ENCODE results near the gene CDK9.

Gene CDK9

GRCh38 chr9:127769929-127770582 is 15.8 kb upstream of the CDK9 start:
- TF ChIP-seq GATA1 (IDR thresholded peaks at IDR 0.05; ENCODE audit: low read depth, low read length) (no peak), POLR2A (IDR thresholded peaks at IDR 0.05; ENCODE audit: low read length) (no peak)
- DNase-seq, result no peak

DNA sequence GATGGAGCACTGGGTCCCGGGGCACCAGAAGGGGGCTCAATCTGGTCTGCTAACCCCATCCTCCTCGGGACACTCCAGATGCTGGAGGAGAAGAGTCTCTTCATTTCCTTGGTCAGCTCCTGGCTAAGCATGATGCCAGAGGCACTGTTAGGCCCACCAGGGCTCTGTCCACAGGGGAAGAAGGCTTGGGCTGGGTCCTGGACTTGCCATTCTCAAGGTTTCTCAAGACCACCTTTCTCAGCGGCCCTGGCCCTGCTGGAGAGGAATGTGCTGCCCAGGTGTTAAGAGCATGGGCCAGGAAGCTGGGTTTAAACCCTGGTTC is 15.3 kb upstream of the CDK9 start:
- TF ChIP-seq GATA1 (IDR thresholded peaks at IDR 0.05; ENCODE audit: low read depth, low read length) (no peak), POLR2A (IDR thresholded peaks at IDR 0.05; ENCODE audit: low read length) (no peak)
- no peak for DNase-seq

GRCh38 chr9:127770905-127771569 is 14.8 kb upstream of the CDK9 start:
- TF ChIP-seq POLR2A (IDR thresholded peaks at IDR 0.05; ENCODE audit: low read length) (no peak), GATA1 (IDR thresholded peaks at IDR 0.05; ENCODE audit: low read depth, low read length) (no peak)
- peak; percentile 96 to 97 for DNase-seq

- no peak for DNase-seq
- TF ChIP-seq GATA1 (IDR thresholded peaks at IDR 0.05; ENCODE audit: low read depth, low read length), result no peak
- TF ChIP-seq POLR2A (IDR thresholded peaks at IDR 0.05; ENCODE audit: low read length), result no peak
Measured at GRCh38 chr9:127771570-127772189, 14.2 kb upstream of the CDK9 start.

- no peak for DNase-seq
- TF ChIP-seq GATA1 (IDR thresholded peaks at IDR 0.05; ENCODE audit: low read depth, low read length) (no peak), POLR2A (IDR thresholded peaks at IDR 0.05; ENCODE audit: low read length) (no peak)
Measured at GRCh38 chr9:127772603-127773002, 13.2 kb upstream of the CDK9 start.

- no peak for TF ChIP-seq GATA1 (IDR thresholded peaks at IDR 0.05; ENCODE audit: low read depth, low read length)
- no peak for TF ChIP-seq POLR2A (IDR thresholded peaks at IDR 0.05; ENCODE audit: low read length)
- no peak for DNase-seq
Measured at GRCh38 chr9:127773272-127773671, 12.6 kb upstream of the CDK9 start.

DNA sequence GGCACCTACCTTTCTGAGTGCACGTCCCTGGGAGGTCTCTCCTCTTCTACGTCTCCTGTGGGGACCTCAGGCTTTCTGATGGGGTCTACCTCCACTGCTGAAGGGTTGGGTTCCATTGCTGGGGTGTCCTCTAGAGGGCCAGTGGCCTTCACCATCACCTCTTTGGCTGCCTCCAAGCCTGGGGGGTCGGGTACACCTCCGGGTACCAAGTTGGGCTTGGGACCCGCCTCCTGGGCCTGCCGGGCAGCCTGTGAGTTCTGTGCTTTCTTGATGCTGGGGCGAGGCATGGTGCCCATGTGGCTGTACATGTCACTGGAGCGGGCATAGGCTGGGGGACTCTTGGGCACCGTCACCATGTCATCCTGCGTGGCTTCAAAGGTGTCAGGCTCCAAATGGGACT is 11.9 kb upstream of the CDK9 start:
- DNase-seq, result no peak
- TF ChIP-seq POLR2A (IDR thresholded peaks at IDR 0.05; ENCODE audit: low read length) (no peak), GATA1 (IDR thresholded peaks at IDR 0.05; ENCODE audit: low read depth, low read length) (no peak)

GRCh38 chr9:127776195-127776923 is 9.5 kb upstream of the CDK9 start:
- peak; percentile 76 to 84 for DNase-seq
- TF ChIP-seq POLR2A (IDR thresholded peaks at IDR 0.05; ENCODE audit: low read length) (no peak), GATA1 (IDR thresholded peaks at IDR 0.05; ENCODE audit: low read depth, low read length) (no peak)

- TF ChIP-seq GATA1 (IDR thresholded peaks at IDR 0.05; ENCODE audit: low read depth, low read length) (no peak), POLR2A (IDR thresholded peaks at IDR 0.05; ENCODE audit: low read length) (no peak)
- no peak for DNase-seq
Measured at GRCh38 chr9:127776924-127777289, 8.9 kb upstream of the CDK9 start.

DNA sequence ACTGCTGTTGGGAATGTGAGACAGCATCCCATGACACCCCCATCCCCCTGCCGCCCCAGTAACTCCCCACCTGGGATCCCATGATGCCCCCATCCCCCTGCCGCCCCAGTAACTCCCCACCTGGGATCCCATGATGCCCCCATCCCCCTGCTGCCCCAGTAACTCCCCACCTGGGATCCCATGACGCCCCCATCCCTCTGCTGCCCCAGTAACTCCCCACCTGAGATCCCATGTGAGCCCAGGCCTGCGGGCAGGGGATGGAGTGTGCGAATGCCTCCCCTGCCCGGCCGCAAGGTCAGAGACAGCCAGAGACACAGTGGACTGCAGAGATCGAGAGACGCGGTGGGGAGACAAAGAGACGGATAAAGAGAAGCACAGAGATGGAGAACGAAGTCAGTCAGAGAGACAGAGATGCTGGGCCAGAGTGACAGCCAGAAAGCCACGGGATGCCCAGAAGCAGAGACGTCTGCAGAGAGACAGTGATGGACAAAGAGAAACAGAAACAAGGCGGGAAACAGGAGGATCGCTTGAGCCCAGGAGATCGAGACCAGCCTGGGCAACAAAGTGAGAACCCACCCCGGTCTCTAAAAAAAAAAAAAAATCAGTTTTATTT is 8.4 kb upstream of the CDK9 start:
- DNase-seq, result no peak
- TF ChIP-seq GATA1 (IDR thresholded peaks at IDR 0.05; ENCODE audit: low read depth, low read length), result no peak
- no peak for TF ChIP-seq POLR2A (IDR thresholded peaks at IDR 0.05; ENCODE audit: low read length)

- TF ChIP-seq GATA1 (IDR thresholded peaks at IDR 0.05; ENCODE audit: low read depth, low read length) (no peak), POLR2A (IDR thresholded peaks at IDR 0.05; ENCODE audit: low read length) (no peak)
- peak in 1 of 2 experiments; percentile 48 for DNase-seq
Measured at GRCh38 chr9:127778280-127779135, 7.3 kb upstream of the CDK9 start, which contains the start of gene SH2D3C. SH2D3C (minus strand) TSS chr9:127778666; CDS start chr9:127778627, 39 bp downstream.

DNA sequence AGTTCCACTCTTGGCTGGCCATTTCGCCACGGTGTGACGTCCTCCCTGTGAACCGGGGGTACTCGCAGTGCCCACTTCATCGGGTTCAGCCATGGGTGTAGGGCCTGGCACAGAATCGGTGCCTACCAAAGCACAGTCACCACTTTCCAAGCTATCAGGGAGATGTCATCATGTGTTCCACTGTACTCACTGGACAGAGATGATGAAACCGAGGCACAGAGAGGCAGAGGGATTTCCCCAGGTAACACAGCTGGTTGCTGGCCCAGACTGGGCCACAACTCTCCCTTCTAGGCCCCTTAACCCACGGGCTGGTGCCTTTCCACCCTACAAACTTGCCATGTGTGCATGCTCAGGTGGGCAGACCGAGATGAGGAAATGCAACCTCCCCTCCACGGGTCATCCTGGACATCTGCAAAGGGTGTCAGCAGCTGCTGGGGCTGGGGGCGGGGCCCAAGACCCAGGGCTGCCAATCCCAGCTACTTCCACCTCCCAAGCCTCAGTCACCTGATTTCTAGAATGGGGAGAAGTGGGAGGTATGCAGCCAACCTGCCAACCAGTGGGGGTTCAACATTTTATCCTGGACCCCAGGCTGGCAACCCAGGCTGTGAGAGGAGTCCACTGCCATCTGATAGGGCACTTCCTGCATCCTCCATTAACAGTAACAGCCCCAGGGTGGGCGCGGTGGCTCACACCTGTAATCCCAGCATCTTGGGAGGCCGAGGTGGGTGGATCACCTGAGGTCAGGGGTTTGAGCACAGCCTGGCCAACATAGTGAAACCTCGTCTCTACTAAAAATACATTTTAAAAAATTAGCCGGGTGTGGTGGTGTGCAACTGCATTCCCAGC is 6.5 kb upstream of the CDK9 start:
- TF ChIP-seq POLR2A (IDR thresholded peaks at IDR 0.05; ENCODE audit: low read length) (no peak), GATA1 (IDR thresholded peaks at IDR 0.05; ENCODE audit: low read depth, low read length) (no peak)
- peak; percentile 28 to 79 for DNase-seq

Data from erythroblast (primary cell).